ENCODE measurements around the gene OR2A5.

OR2A5 gene

DNA sequence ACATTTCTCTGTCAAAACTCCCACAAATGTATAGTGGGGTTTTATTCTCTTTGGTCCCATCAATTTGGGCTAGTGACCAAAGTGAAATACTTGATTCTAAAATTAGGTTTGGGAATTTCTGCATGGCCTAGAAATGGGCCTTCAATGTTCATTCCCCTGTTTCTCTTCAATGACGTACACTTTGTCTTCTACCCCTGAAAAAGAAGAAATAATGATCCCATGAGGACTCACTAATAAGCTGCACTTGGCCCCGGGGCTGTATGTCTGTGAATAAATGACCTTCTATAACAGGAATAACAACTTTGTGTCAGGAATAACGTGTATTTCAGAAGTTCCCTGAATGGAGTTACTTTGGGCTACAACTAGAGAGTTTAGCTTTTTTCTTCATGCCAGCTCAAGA lies 28.4 kb upstream of the OR2A5 start:
- H3K27ac ChIP-seq (ENCODE audit: low read length), result no peak overlapping the region
- H3K4me3 ChIP-seq (ENCODE audit: low read depth in 1 of 2, low read length in 2 of 2), result no peak overlapping the region
- H3K36me3 ChIP-seq (ENCODE audit: control insufficient read depth in 1 of 2, insufficient read depth in 2 of 2, low read length in 2 of 2), result no peaks in the 10 kb centered on the region
- no peaks in the 10 kb centered on the region for H3K4me1 ChIP-seq (ENCODE audit: control insufficient read depth in 1 of 2, insufficient read depth in 2 of 2, low read length in 2 of 2)
- H3K9me3 ChIP-seq (ENCODE audit: control insufficient read depth in 1 of 2, low read length in 2 of 2), result no peaks in the 10 kb centered on the region
- no peaks in the 10 kb centered on the region for H3K27me3 ChIP-seq (ENCODE audit: low read depth, low read length)

DNA sequence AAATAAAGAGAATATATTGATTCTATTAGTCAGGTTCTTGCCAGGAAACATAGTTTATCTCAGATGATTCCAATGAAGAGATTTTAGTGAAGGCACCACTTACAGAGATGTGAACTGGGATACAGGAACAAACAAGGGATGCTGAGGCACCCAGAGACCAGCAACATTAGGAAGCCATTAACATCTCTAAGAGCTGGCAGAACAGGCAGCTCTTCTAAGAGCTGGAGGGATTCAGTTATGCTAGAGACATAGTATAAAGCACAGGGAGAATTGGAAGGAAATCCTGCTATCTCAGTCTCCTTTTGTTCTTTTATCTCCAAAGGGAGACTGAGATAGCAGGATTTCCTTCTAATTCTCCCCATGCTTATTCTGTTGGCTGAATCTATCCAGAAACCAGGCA lies 26.6 kb upstream of the OR2A5 start:
- no peaks in the 10 kb centered on the region for H3K27me3 ChIP-seq (ENCODE audit: low read depth, low read length)
- H3K27ac ChIP-seq (ENCODE audit: low read length), result no peak overlapping the region
- no peaks in the 10 kb centered on the region for H3K36me3 ChIP-seq (ENCODE audit: control insufficient read depth in 1 of 2, insufficient read depth in 2 of 2, low read length in 2 of 2)
- H3K4me3 ChIP-seq (ENCODE audit: low read depth in 1 of 2, low read length in 2 of 2), result no peak overlapping the region
- H3K4me1 ChIP-seq (ENCODE audit: control insufficient read depth in 1 of 2, insufficient read depth in 2 of 2, low read length in 2 of 2), result no peaks in the 10 kb centered on the region
- H3K9me3 ChIP-seq (ENCODE audit: control insufficient read depth in 1 of 2, low read length in 2 of 2), result no peaks in the 10 kb centered on the region

GRCh38 chr7:144023171-144023827 lies 25.4 kb upstream of the OR2A5 start:
- Histone ChIP-seq H3K4me1 (ENCODE audit: control insufficient read depth in 1 of 2, insufficient read depth in 2 of 2, low read length in 2 of 2) (no peaks in the 10 kb centered on the region), H3K36me3 (ENCODE audit: control insufficient read depth in 1 of 2, insufficient read depth in 2 of 2, low read length in 2 of 2) (no peaks in the 10 kb centered on the region), H3K4me3 (ENCODE audit: low read depth in 1 of 2, low read length in 2 of 2) (no peak overlapping the region), H3K27ac (ENCODE audit: low read length) (no peak overlapping the region), H3K27me3 (ENCODE audit: low read depth, low read length) (no peaks in the 10 kb centered on the region), H3K9me3 (ENCODE audit: control insufficient read depth in 1 of 2, low read length in 2 of 2) (no peaks in the 10 kb centered on the region)

DNA sequence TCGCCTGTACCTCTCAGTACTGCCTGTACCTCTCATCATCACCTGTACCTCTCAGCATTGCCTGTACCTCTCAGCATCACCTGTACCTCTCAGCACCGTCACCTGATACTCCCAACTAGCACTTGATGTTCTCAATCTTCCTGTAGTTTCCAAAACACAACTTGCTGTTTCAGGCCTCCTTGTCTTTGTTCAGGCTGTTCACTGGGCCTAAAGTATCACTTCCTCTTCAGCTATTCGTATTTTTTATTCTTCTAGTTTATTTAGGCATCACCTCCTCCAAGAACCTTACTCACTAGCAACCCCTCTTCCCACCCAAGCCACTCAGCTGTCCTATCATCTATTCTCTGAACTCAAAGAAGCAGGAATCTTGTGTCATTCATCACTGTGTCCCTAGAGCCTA lies 24.5 kb upstream of the OR2A5 start:
- Histone ChIP-seq H3K27ac (ENCODE audit: low read length) (no peak overlapping the region), H3K9me3 (ENCODE audit: control insufficient read depth in 1 of 2, low read length in 2 of 2) (no peaks in the 10 kb centered on the region), H3K4me1 (ENCODE audit: control insufficient read depth in 1 of 2, insufficient read depth in 2 of 2, low read length in 2 of 2) (no peaks in the 10 kb centered on the region), H3K27me3 (ENCODE audit: low read depth, low read length) (no peaks in the 10 kb centered on the region), H3K4me3 (ENCODE audit: low read depth in 1 of 2, low read length in 2 of 2) (no peak overlapping the region), H3K36me3 (ENCODE audit: control insufficient read depth in 1 of 2, insufficient read depth in 2 of 2, low read length in 2 of 2) (no peaks in the 10 kb centered on the region)

GRCh38 chr7:144026203-144026883 lies 22.4 kb upstream of the OR2A5 start:
- no peak overlapping the region for H3K4me3 ChIP-seq (ENCODE audit: low read depth in 1 of 2, low read length in 2 of 2)
- no peaks in the 10 kb centered on the region for H3K4me1 ChIP-seq (ENCODE audit: control insufficient read depth in 1 of 2, insufficient read depth in 2 of 2, low read length in 2 of 2)
- H3K9me3 ChIP-seq (ENCODE audit: control insufficient read depth in 1 of 2, low read length in 2 of 2), result no peaks in the 10 kb centered on the region
- no peaks in the 10 kb centered on the region for H3K27me3 ChIP-seq (ENCODE audit: low read depth, low read length)
- no peak overlapping the region for H3K27ac ChIP-seq (ENCODE audit: low read length)
- H3K36me3 ChIP-seq (ENCODE audit: control insufficient read depth in 1 of 2, insufficient read depth in 2 of 2, low read length in 2 of 2), result no peaks in the 10 kb centered on the region

GRCh38 chr7:144027070-144027469 lies 21.7 kb upstream of the OR2A5 start:
- H3K36me3 ChIP-seq (ENCODE audit: control insufficient read depth in 1 of 2, insufficient read depth in 2 of 2, low read length in 2 of 2), result no peaks in the 10 kb centered on the region

DNA sequence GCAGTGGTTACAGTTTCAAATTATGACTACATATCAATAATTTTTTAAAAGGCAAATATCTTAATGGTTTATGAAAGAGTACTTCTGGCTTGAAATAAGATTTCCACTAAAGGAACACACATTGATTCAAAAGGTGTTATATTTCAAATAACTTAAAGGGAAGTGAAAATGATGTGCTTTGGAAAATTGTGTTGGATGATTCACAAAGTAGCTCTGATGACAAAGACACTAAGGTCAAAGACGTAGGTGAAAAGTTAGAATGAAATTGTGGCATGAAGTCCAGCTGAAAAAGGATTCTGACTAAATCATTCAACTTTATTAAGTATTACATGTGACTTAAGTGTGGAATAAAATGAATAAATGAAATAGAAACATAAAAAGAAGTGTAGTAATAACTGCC lies 20.8 kb upstream of the OR2A5 start:
- Histone ChIP-seq H3K4me3 (ENCODE audit: low read depth in 1 of 2, low read length in 2 of 2) (no peak overlapping the region), H3K9me3 (ENCODE audit: control insufficient read depth in 1 of 2, low read length in 2 of 2) (no peaks in the 10 kb centered on the region), H3K27me3 (ENCODE audit: low read depth, low read length) (no peaks in the 10 kb centered on the region), H3K36me3 (ENCODE audit: control insufficient read depth in 1 of 2, insufficient read depth in 2 of 2, low read length in 2 of 2) (no peaks in the 10 kb centered on the region), H3K27ac (ENCODE audit: low read length) (no peak overlapping the region), H3K4me1 (ENCODE audit: control insufficient read depth in 1 of 2, insufficient read depth in 2 of 2, low read length in 2 of 2) (no peaks in the 10 kb centered on the region)

More at GRCh38 chr7:144027070-144027469, 21.7 kb upstream of the OR2A5 start:
- H3K27ac ChIP-seq (ENCODE audit: low read length), result no peak overlapping the region
- no peak overlapping the region for H3K4me3 ChIP-seq (ENCODE audit: low read depth in 1 of 2, low read length in 2 of 2)
- no peaks in the 10 kb centered on the region for H3K4me1 ChIP-seq (ENCODE audit: control insufficient read depth in 1 of 2, insufficient read depth in 2 of 2, low read length in 2 of 2)
- no peaks in the 10 kb centered on the region for H3K9me3 ChIP-seq (ENCODE audit: control insufficient read depth in 1 of 2, low read length in 2 of 2)
- no peaks in the 10 kb centered on the region for H3K27me3 ChIP-seq (ENCODE audit: low read depth, low read length)

DNA sequence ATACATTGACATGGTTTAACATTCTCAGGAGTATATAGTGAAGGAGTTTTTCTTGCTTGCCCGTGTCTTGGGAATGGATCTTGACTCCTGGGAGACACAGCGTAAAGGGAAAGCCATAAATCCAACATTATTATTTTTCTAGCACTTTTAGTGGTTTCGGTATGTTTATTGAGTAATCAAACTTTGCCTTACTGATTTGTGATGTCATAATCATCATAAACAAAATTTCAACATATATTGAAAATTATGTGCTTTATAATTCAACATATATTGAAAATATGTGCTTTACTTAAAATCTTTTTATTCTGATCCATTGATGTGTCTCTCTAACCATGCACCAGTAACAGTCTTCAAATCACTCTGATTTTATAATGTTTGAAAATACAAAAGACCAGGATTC lies 20.2 kb upstream of the OR2A5 start:
- no peaks in the 10 kb centered on the region for H3K9me3 ChIP-seq (ENCODE audit: control insufficient read depth in 1 of 2, low read length in 2 of 2)
- H3K36me3 ChIP-seq (ENCODE audit: control insufficient read depth in 1 of 2, insufficient read depth in 2 of 2, low read length in 2 of 2), result no peaks in the 10 kb centered on the region
- H3K4me1 ChIP-seq (ENCODE audit: control insufficient read depth in 1 of 2, insufficient read depth in 2 of 2, low read length in 2 of 2), result no peaks in the 10 kb centered on the region
- H3K27me3 ChIP-seq (ENCODE audit: low read depth, low read length), result no peaks in the 10 kb centered on the region
- no peak overlapping the region for H3K4me3 ChIP-seq (ENCODE audit: low read depth in 1 of 2, low read length in 2 of 2)
- H3K27ac ChIP-seq (ENCODE audit: low read length), result no peak overlapping the region

DNA sequence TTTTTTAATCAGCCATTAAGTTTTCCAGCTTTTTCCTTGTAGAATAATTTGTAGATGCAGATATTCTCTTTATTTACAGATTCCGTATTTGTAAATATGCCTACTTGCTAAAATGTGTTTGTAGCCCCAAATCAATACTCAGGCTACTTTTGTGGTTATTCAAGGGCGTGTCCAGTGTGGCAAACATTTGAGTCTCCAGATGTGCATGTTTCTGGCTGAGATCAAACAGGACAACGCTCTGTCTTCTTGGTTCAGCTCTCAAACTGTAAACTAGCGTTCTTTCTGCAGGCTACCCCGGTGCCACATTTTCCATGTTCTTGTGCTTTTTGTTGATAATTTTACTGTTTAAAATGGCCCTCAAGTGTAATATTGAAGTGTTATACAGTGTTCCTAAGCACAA lies 16.2 kb upstream of the OR2A5 start:
- no peak overlapping the region for H3K27ac ChIP-seq (ENCODE audit: low read length)
- H3K4me1 ChIP-seq (ENCODE audit: control insufficient read depth in 1 of 2, insufficient read depth in 2 of 2, low read length in 2 of 2), result no peaks in the 10 kb centered on the region
- no peaks in the 10 kb centered on the region for H3K36me3 ChIP-seq (ENCODE audit: control insufficient read depth in 1 of 2, insufficient read depth in 2 of 2, low read length in 2 of 2)
- no peak overlapping the region for H3K4me3 ChIP-seq (ENCODE audit: low read depth in 1 of 2, low read length in 2 of 2)
- H3K9me3 ChIP-seq (ENCODE audit: control insufficient read depth in 1 of 2, low read length in 2 of 2), result no peaks in the 10 kb centered on the region
- H3K27me3 ChIP-seq (ENCODE audit: low read depth, low read length), result no peaks in the 10 kb centered on the region

GRCh38 chr7:144032985-144033709 lies 15.6 kb upstream of the OR2A5 start:
- no peak overlapping the region for H3K27ac ChIP-seq (ENCODE audit: low read length)
- no peaks in the 10 kb centered on the region for H3K9me3 ChIP-seq (ENCODE audit: control insufficient read depth in 1 of 2, low read length in 2 of 2)
- no peaks in the 10 kb centered on the region for H3K4me1 ChIP-seq (ENCODE audit: control insufficient read depth in 1 of 2, insufficient read depth in 2 of 2, low read length in 2 of 2)
- no peak overlapping the region for H3K4me3 ChIP-seq (ENCODE audit: low read depth in 1 of 2, low read length in 2 of 2)
- H3K27me3 ChIP-seq (ENCODE audit: low read depth, low read length), result no peaks in the 10 kb centered on the region
- H3K36me3 ChIP-seq (ENCODE audit: control insufficient read depth in 1 of 2, insufficient read depth in 2 of 2, low read length in 2 of 2), result no peaks in the 10 kb centered on the region

GRCh38 chr7:144035385-144035784 lies 13.4 kb upstream of the OR2A5 start:
- H3K4me3 ChIP-seq (ENCODE audit: low read depth in 1 of 2, low read length in 2 of 2), result no peak overlapping the region
- H3K27me3 ChIP-seq (ENCODE audit: low read depth, low read length), result no peaks in the 10 kb centered on the region
- no peaks in the 10 kb centered on the region for H3K36me3 ChIP-seq (ENCODE audit: control insufficient read depth in 1 of 2, insufficient read depth in 2 of 2, low read length in 2 of 2)
- no peaks in the 10 kb centered on the region for H3K9me3 ChIP-seq (ENCODE audit: control insufficient read depth in 1 of 2, low read length in 2 of 2)
- H3K27ac ChIP-seq (ENCODE audit: low read length), result no peak overlapping the region
- H3K4me1 ChIP-seq (ENCODE audit: control insufficient read depth in 1 of 2, insufficient read depth in 2 of 2, low read length in 2 of 2), result no peaks in the 10 kb centered on the region
